ENCODE results near the gene SLC22A31.

DNA sequence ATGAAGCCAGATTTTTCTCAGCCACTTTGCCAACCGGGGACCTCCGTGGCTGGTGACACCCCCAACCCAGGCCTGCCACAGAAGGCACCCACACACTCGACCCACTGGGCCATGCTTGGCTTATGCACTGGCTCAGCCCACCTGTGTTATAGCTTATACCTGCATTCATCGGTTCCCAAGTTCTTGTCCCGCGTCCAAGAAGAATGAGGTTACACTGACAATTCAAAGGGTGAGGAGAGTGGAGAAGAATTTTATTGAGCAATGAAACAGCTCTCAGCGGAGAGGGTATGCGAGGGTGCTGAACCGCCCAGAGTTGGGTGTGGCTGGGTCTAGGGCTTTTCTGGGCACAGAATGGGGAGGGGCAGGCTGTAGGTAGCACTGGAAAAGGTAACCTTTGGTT, 51.0 kb downstream of the SLC22A31 start:
- TF ChIP-seq, protein P1, sequence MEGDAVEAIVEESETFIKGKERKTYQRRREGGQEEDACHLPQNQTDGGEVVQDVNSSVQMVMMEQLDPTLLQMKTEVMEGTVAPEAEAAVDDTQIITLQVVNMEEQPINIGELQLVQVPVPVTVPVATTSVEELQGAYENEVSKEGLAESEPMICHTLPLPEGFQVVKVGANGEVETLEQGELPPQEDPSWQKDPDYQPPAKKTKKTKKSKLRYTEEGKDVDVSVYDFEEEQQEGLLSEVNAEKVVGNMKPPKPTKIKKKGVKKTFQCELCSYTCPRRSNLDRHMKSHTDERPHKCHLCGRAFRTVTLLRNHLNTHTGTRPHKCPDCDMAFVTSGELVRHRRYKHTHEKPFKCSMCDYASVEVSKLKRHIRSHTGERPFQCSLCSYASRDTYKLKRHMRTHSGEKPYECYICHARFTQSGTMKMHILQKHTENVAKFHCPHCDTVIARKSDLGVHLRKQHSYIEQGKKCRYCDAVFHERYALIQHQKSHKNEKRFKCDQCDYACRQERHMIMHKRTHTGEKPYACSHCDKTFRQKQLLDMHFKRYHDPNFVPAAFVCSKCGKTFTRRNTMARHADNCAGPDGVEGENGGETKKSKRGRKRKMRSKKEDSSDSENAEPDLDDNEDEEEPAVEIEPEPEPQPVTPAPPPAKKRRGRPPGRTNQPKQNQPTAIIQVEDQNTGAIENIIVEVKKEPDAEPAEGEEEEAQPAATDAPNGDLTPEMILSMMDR (IDR thresholded peaks at IDR 0.05), result no peak
- TF ChIP-seq POLR2AphosphoS5 (IDR thresholded peaks at IDR 0.05; ENCODE audit: low read depth, low read length), result no peak
